OCI-LY7 (cell line): ENCODE measurements around the gene DNAJC18. TPM values are rescaled to one million over a fixed set of nuclear protein-coding genes. Genes with fewer than 3 reads are reported as not detected.

ENCODE experiments used
- BruUV-seq: library from RNA; stranded (reverse); fragments of 400-500 nt; replicated peaks from 2 replicates; lab custom pipeline; 2021; lab: Mats Ljungman, UMichigan
- CTCF ChIA-PET: fragments of 300-600 bp; sonication (Branson Sonifier 250); formaldehyde crosslinking; loops from one replicate; lab custom pipeline; 2022; ENCODE audit warnings: antibody characterized with exemption; ENCODE audit not compliant: unreplicated experiment; lab: Charles Lee
- POLR2A ChIA-PET: fragments of 300-600 bp; sonication (Branson Sonifier 250); formaldehyde crosslinking; loops from one replicate; lab custom pipeline; 2022; ENCODE audit warnings: antibody characterized with exemption; lab: Charles Lee
- DNase-seq: peaks from one replicate; pipeline ENCODE4 v3.0.0-alpha.2; 2015; ENCODE audit warnings: low spot score
- H2AFZ ChIP-seq: fragments of 200-600 bp; sonication (generic), shearing (Covaris generic); 2 replicates; pipeline ENCODE4 v1.6.1; 2014; ENCODE audit warnings: mild to moderate bottlenecking, antibody characterized with exemption, low read length, moderate library complexity
- H3K27ac ChIP-seq: fragments of 200-600 bp; sonication (generic); 2 replicates; pipeline ENCODE4 v1.5.1; 2014; ENCODE audit warnings: mixed run types, low read depth, mild to moderate bottlenecking, moderate library complexity, low read length, inconsistent platforms; ENCODE audit not compliant: poor library complexity, severe bottlenecking
- H3K36me3 ChIP-seq: fragments of 200-600 bp; sonication (generic); 2 replicates; pipeline ENCODE4 v1.6.1; 2014; ENCODE audit warnings: mild to moderate bottlenecking, antibody characterized with exemption, low read length, moderate library complexity, mixed read lengths; ENCODE audit not compliant: insufficient read depth
- H3K4me1 ChIP-seq: fragments of 200-600 bp; sonication (generic); 2 replicates; pipeline ENCODE4 v1.5.1; 2014; ENCODE audit warnings: mild to moderate bottlenecking, low read length; ENCODE audit not compliant: insufficient read depth, poor library complexity, severe bottlenecking
- H3K4me2 ChIP-seq: fragments of 200-600 bp; sonication (generic); 2 replicates; pipeline ENCODE4 v1.6.1; 2014; ENCODE audit warnings: mild to moderate bottlenecking, low read length
- H3K4me3 ChIP-seq: fragments of 200-600 bp; sonication (generic); 2 replicates; pipeline ENCODE4 v1.5.1; 2014; ENCODE audit warnings: mild to moderate bottlenecking, low read depth, low read length; ENCODE audit not compliant: poor library complexity, severe bottlenecking
- H3K79me2 ChIP-seq: fragments of 200-600 bp; sonication (generic); 2 replicates; pipeline ENCODE4 v1.6.1; 2016; ENCODE audit warnings: low read depth, mild to moderate bottlenecking, low read length, moderate library complexity, mixed read lengths; ENCODE audit not compliant: insufficient read depth
- H3K9me2 ChIP-seq: fragments of 200-600 bp; sonication (generic); 2 replicates; pipeline ENCODE4 v1.6.1; 2016; ENCODE audit warnings: mild to moderate bottlenecking, low read length, mixed read lengths; ENCODE audit not compliant: insufficient read depth
- H3K9me3 ChIP-seq: fragments of 200-600 bp; sonication (generic); 2 replicates; pipeline ENCODE4 v1.6.1; 2014; ENCODE audit warnings: mild to moderate bottlenecking, mixed run types, low read length, mixed read lengths
- H4K20me1 ChIP-seq: fragments of 200-600 bp; sonication (generic); 2 replicates; pipeline ENCODE4 v1.6.1; 2014; ENCODE audit warnings: mild to moderate bottlenecking, antibody characterized with exemption, low read length, moderate library complexity, mixed read lengths; ENCODE audit not compliant: insufficient read depth
- CTCF ChIP-seq: fragments of 200-600 bp; sonication (generic); conservative IDR thresholded peaks from 2 replicates; pipeline ENCODE4 v1.5.1; 2014; ENCODE audit warnings: mild to moderate bottlenecking, antibody characterized with exemption, low read length, moderate library complexity, mixed read lengths
- EZH2phosphoT487 ChIP-seq: fragments of 200-600 bp; sonication (generic); IDR thresholded peaks from 2 replicates; pipeline ENCODE4 v1.6.1; 2018; ENCODE audit warnings: low read depth, borderline replicate concordance, mild to moderate bottlenecking, mixed run types, antibody characterized with exemption, low read length, moderate library complexity, mixed read lengths
- intact Hi-C: fragments of 100-400 bp; cut with micrococcal nuclease; formaldehyde crosslinking; loops from one replicate; pipeline ENCODE4 v1.10.0; 2022; ENCODE audit not compliant: unreplicated experiment
- total RNA-seq, 2 experiments: library from RNA; depleted of rRNA in 1 of 2; stranded (reverse); fragments of >200 nt in 1 of 2; shearing (Covaris generic) in 1 of 2; gene quantifications; 2 replicates each; pipeline ENCODE4 v1.2.3, GENCODE V29; 2014 to 2022

Gene DNAJC18
- total RNA-seq, 2 experiments from 2014 or later: 1.2 to 12.6 TPM

GRCh38 chr5:139426203-139426885 is 13.0 kb downstream of the DNAJC18 start:
- BruUV-seq: no TSS peak
- no peak for DNase-seq
- TF ChIP-seq EZH2phosphoT487 (no peak), CTCF (no peak)
- Histone ChIP-seq H4K20me1 (no peaks in the 10 kb centered on the region), H3K27ac (no peak overlapping the region), H3K4me3 (no peak overlapping the region), H3K4me2 (no peak overlapping the region), H3K79me2 (no peaks in the 10 kb centered on the region), H3K4me1 (no peaks in the 10 kb centered on the region), H3K36me3 (no peaks in the 10 kb centered on the region), H2AFZ (no peak overlapping the region), H3K9me3 (no peaks in the 10 kb centered on the region), H3K9me2 (no peaks in the 10 kb centered on the region)
- CTCF ChIA-PET: no interaction called here
- POLR2A ChIA-PET: interaction anchor here (0.8 kb wide), 1 partner anchor 12 kb away, joined by 3 read pairs; no protein-coding TSS in a partner anchor
- intact Hi-C loops: no loop called here

- H3K4me3 ChIP-seq: no peak overlapping the region
Observed at GRCh38 chr5:139425497-139425896, 13.8 kb downstream of the DNAJC18 start.

More at GRCh38 chr5:139425497-139425896, 13.8 kb downstream of the DNAJC18 start:
- ChIA-PET POLR2A (interaction anchor here (0.6 kb wide), 1 partner anchor 223 kb away, joined by 3 read pairs; the partner anchor contains the start of gene CXXC5), CTCF (interaction anchor here (0.6 kb wide), 1 partner anchor 157 kb away, joined by 3 read pairs; no protein-coding TSS in a partner anchor)
- no peaks in the 10 kb centered on the region for H4K20me1 ChIP-seq
- TF ChIP-seq EZH2phosphoT487 (no peak), CTCF (no peak)
- no peak overlapping the region for H3K4me2 ChIP-seq
- DNase-seq: no peak
- H3K27ac ChIP-seq: no peak overlapping the region
- H3K79me2 ChIP-seq: no peaks in the 10 kb centered on the region
- no peaks in the 10 kb centered on the region for H3K4me1 ChIP-seq
- no TSS peak for BruUV-seq
- intact Hi-C loops: no loop called here
- H3K9me3 ChIP-seq: no peaks in the 10 kb centered on the region
- no peaks in the 10 kb centered on the region for H3K36me3 ChIP-seq
- H2AFZ ChIP-seq: no peak overlapping the region
- no peaks in the 10 kb centered on the region for H3K9me2 ChIP-seq
